Stimulated activated CD4-positive, alpha-beta T cell treated with anti-CD3 and anti-CD28 coated beads, Interleukin-2, amount 100 ng/mL, for 24 hours (primary cell): ENCODE measurements around the gene CDH12.
"Not testable (repeated sequence)": the region's sequence is repeated elsewhere in the genome, so short reads cannot be mapped to it uniquely, and the experiment has no call there.

Source experiments
- DNase-seq, 2 donors: peaks; one replicate each; pipeline ENCODE4 v3.0.0-alpha.2; 2020

CDH12 gene

DNA sequence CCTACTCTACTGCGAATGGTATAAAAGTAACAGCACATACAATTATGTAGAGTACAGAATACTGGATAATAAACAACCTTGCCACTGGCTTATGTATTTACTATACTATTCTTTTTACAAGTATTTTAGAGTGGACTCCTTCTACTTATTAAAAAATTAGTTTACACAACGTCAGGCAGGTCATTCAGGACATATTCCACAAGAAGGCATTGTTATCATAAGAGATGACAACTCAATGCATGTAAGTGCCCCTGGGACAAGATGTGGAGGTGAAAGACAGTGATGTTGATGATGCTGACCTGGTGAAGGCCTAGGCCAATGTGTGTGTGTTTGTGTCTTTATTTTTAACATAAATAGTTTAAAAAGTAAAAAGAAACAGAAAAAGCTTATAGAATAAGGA is 421.7 kb downstream of the CDH12 start:
- no peak for DNase-seq

GRCh38 chr5:22411554-22412349 is 441.4 kb downstream of the CDH12 start:
- no peak for DNase-seq

GRCh38 chr5:22391956-22392355 is 461.2 kb downstream of the CDH12 start:
- no peak for DNase-seq

GRCh38 chr5:22390888-22391287 is 462.3 kb downstream of the CDH12 start:
- no peak for DNase-seq

DNA sequence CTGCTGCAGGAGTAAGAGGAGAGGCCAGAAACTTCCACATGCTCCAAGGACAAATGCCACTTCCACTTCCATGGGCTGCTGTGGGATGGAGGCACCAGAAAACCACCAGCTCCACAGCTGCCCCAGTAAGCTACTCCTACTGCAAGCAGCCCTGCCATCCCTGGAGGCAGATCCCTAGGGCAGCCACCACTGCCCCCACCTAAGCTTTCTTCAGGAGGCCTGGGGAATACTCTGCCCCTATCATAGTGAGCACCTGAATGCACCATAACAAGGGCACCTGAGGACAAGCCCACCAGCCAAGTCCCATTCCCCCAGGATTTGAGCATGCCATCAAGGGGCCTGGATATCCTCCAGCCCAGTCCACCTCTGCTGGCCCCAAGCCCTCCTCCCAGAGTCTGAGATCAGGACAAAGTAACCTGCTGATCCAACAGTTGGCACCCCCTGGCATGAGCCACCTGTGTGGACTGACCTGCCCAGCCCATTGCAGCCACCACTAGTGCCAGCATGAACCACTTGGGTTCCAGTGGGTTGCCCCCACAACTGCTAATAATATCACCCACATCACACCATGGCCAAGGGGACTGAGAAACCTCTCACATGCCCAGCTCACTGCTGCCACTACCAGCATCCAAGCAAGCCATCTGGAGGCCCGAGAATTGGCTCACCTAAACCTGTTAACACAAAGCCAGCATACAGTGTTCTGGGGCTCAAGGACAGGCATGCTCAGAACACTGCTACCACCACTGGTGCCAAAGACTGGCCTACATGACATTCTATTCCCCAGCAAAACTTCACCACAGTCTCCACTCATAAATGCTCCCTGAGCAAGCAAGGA is 480.1 kb downstream of the CDH12 start:
- DNase-seq, result no peak

DNA sequence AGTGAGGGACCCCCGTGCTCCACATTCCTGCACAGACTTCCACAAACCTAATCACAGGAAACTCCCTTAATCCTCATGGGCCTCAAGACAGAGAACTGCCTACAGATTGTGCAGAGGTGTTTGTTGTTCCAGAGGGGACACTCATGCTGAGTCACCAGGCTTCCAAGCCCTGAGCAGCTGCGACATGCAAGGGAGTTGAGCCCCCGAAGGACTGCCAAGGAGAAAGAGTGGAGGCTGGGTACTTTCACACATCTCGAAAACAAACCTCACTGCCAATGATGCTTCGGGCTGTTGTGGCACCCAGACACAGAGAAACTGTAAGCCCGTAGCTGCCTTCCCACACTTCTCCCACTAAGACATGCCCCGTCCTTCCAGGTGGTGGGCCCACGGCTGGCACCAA is 480.8 kb downstream of the CDH12 start:
- DNase-seq, result no peak

GRCh38 chr5:22354956-22355355 is 498.2 kb downstream of the CDH12 start:
- no peak for DNase-seq

DNA sequence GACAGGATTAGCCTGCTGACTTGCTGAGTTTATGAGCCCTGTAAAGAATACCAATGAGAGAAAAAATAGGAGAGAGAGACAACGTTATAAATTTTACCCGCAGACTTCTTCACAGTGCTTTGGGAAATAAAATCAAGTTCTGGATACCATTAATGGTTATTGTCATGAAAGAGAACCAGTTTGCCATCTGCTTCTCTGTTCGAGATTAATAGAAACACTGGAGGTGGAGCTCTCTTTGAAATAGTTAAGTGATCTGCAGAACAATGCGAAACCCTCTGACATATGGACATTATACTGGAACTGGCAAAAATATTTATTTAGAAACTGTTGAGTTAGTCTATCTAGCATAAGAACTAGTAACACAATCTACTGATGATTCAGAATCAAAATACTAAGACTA is 500.7 kb downstream of the CDH12 start:
- DNase-seq, result no peak

GRCh38 chr5:22351178-22351577 is 502.0 kb downstream of the CDH12 start:
- DNase-seq, result no peak

GRCh38 chr5:22348027-22348426 is 505.1 kb downstream of the CDH12 start:
- DNase-seq, result no peak

DNA sequence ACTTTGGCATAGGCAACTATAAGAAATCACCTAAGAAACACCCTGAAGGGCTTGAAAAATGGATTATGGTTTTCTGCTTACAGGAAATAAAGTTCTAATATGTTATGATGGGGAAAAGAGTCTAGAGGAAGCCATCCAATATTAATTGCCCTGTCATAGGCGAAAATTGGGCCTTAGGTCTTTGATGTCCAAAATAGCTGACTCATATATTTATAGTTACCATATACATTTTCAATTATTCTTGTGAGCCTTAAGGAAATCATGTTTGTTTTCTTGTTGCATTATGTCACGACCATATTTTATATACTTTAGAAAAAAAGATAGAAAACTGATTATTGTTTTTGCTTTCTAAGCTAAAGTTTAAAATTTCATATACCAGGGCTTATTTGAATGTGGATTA is 509.1 kb downstream of the CDH12 start:
- no peak for DNase-seq

GRCh38 chr5:22341406-22341805 is 511.7 kb downstream of the CDH12 start:
- no peak for DNase-seq

DNA sequence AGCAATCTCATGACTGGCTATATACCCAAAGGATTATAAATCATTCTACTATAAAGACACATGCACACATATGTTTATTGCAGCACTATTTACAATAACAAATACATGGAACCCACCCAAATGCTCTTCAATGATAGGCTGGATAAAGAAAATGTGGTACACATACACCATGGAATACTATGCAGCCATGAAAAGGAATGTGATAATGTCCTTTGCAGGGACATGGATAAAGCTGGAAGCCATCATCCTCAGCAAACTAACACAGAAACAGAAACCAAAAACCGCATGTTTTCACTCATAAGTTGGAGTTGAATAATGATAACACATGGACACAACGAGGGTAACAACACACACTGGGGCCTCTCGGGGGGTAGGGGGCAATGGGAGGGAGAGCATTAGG is 520.2 kb downstream of the CDH12 start:
- DNase-seq, result not testable (repeated sequence)

DNA sequence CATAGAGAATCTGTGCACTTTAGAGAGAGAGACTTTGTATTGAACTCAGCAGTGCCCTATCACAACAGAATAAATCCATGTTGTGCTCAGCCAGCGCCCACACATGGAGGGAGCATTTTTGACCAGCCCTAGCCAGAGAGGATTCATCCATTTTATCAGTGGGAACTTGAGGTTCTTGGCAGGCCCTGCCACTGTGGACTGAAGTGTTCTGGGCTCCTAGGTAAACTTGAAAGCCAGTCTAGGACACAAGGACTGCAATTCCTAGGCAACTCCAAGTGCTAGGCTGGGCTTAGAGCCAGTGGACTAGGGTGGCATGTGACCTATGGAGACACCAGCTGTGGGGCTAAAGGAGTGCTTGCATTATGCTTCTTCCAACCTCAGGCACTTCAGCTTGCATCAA is 523.5 kb downstream of the CDH12 start:
- DNase-seq, result no peak

DNA sequence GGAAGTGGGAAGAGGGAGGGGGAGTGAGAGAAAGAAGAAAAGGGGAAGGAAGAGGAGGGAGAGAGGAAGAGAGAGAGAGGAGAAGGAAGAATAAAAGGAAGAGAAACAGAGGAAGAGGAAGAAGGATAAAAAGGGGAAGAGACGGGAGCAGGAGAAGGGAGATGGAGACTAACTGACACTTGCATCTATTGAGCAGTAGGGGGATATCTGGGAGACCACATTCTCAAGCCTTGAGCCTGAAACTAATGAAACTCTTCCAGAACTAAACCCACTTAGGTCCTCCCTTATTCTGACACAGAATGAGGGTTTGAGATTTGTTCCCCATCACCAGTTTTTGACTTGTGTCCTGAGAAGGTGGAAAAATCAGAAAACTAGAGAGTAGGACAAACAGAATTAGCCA is 533.3 kb downstream of the CDH12 start:
- no peak for DNase-seq

DNA sequence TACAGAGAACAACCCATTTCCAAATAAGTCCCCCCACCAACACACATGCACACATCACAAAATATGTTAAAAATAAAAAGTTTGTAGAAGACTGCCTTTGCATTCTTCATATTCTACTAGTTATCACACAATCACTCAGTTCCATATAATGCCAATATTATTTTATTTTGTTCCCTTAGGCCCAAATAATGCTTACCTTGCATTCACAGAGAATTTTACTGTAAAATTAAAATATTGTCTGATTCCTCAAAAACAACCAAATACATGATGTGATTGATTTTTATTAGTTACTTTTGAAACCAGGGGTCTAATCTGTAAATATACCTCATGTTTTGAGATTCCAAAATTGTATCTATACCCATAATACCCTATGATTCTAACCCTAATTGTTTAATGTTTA is 536.9 kb downstream of the CDH12 start:
- DNase-seq, result no peak

- DNase-seq, result not testable (repeated sequence)
These were observed 538.1 kb downstream of the CDH12 start for GRCh38 chr5:22315052-22315451.

- no peak for DNase-seq
These were observed 538.6 kb downstream of the CDH12 start for GRCh38 chr5:22314548-22314947.

GRCh38 chr5:22306011-22306410 is 547.1 kb downstream of the CDH12 start:
- DNase-seq, result no peak

- DNase-seq, result no peak
These were observed 557.3 kb downstream of the CDH12 start for GRCh38 chr5:22295832-22296231.

GRCh38 chr5:22293147-22293546 is 560.0 kb downstream of the CDH12 start:
- no peak for DNase-seq

DNA sequence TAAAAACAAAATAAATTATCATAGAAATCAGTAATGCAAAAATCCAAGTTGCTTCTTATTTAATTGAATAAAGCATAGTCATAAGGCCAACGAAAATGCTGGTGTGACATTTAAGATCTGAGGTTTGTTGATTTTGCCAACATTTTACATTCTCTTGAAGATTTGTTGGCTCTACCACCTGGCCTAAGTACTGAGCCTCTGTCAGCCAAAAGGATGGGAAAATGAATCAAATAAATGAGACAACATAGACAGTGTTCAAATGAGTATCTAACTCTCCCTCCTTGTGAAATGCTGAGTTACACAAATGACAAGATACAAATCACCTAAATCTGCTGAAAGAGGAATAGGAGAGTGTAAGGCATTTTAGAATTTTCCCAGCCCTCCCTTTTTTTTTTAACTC is 575.0 kb downstream of the CDH12 start:
- no peak for DNase-seq

GRCh38 chr5:22277006-22277405 is 576.1 kb downstream of the CDH12 start:
- DNase-seq, result no peak

- not testable (repeated sequence) for DNase-seq
These were observed 587.3 kb downstream of the CDH12 start for GRCh38 chr5:22265855-22266254.
